Activated CD4-positive, alpha-beta T cell treated with anti-CD3 and anti-CD28 coated beads for 4 hours (primary cell): ENCODE results near the gene ANKRD11.
"Not testable (repeated sequence)": the region's sequence is repeated elsewhere in the genome, so short reads cannot be mapped to it uniquely, and the experiment has no call there.

Experiments used
- DNase-seq, 2 donors: peaks; one replicate each; pipeline ENCODE4 v3.0.0-alpha.2; 2020

The ANKRD11 gene

DNA sequence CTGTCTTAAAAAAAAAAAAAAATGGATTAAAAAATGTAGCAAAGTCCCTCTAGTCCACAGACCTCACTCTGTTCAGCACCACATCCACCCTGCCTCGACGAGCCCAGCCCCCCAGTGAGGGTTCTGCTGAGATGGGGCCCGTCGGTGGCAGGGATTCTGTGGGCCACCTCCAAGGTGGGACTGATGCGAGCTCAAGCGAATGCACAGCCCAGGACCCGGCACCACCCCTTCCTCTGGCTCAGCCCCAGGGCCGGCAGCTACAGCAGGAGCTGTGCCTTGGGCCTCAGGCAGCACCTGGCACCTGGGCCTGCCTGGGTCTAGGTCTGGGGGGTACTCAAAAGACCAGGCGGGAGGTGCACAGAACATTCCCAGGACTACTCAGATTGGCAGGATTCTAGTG is 213.3 kb downstream of the ANKRD11 start:
- no peak for DNase-seq

DNA sequence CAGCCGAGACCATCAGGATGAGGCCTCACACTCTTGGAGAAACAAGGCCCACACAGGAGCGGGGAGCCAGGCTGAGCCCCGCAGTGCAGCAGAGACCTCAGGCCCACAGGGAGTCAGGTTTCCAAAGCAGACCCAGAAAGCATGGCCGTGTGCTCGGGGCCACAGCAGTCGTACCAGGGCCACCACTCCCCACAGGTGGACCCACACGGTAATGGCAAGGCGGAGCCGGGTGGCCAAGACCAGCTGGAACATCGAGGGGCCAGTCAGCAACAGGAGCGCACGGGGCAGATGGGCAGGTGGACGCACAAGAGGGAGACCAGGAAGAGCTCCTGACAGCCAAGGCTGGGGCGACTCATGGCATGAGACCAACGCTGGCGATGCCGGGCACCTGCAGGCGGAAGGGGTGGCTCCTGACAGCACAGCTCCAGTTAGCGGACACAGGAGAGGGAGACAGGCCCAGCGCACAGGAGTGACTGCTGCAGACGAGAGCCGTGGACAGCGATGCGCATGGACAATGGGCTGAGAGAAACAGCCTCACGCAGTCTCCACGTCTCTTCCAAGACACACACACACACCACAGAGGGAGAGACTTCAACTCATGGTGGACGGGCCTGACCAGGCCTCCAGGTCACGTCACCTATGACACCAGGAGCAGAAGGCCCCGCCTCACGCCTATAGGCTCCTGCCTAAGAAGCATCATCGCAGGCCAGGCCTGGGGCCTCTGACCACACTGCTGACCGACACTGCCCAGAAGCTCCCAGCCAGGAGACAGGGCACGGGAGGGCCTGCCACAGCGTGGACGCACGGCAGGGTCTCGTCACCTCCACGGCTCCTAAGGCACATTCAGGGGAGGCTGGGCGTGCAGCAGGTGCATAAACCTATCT is 214.3 kb downstream of the ANKRD11 start:
- DNase-seq = no peak

DNA sequence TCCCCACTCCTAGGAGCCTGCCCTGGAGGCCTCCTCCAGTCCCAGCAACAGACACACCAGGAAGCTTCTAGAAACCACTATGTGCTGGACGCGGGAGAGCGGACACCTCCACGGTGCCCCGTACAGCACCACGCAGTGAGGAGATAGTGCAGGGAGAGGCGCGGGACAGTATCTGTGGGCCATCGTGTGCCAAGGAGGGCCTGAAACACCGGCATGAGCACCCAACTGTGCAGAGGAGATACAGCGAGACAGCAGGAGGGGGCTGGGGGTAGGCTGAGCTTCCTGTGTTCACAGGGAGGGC is 215.1 kb downstream of the ANKRD11 start:
- DNase-seq = no peak

DNA sequence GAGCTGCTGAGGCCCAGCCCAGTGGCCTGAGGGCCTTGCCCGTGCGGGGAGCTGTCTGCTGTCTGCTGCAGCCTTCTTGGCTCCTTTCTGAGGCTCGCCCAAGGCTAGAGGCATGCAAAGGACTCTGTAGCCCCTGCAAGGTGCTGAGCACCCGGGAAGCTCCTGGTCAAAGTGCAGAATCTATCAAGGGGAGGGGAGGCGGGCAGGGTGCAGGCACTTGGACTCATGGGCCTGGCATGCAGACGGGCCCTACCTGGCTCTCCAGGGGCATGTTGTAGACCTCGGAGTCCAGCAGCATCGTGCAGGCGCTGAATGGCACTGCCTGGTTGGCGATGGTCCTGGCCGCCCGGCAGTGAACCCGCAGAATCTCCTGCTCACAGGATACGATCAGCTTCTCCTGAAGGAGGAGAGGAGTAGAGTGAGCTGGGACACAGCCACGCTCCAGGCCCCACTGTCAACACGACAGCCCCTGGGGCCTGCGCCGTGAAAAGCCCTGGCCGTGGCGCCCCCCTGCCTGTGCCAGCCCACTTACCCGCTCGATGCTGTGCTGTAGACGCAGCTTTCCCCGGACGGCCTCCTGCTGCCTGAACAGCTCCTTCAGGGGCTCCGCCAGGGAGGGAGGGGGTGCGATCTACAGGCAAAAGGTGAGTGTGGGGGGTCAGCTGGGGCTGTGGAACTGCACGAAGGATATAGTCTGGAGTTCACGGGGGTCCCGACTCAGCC is 215.6 kb downstream of the ANKRD11 start:
- DNase-seq = no peak

DNA sequence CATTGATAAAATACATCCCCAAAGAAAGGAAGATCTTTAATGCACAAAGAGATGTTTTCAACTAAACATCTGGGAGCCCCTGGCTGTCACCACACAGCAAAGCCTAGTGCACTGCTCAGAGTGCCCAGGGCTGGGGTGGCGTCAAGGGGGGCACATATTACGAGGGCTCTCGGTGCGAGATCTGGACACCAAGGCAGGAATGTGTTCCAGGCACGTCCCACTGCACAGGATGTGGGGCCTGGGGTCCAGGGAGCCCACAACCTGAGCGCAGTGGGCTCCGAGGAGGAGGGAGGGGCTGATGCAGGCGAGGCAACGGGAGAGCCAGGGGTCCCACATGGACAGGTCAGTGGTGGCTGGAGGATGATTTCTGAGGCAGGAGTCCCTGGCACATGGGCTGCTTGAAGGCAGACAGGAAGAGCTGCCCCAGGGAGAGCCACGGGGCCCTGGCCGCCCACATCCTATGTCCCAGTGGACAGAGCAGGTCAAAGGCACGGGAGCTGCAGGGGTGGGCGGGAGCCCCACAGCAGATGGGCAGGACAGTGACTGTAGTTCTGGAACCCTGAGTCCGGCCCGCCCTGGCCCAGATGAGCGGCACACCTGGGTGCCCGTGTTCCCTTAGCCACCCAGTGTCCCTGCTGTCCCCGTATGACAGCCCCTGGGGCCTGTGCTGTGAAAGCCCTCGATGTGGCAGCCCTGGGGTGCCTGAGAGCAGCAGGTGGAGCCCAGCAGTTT is 216.5 kb downstream of the ANKRD11 start:
- no peak for DNase-seq

DNA sequence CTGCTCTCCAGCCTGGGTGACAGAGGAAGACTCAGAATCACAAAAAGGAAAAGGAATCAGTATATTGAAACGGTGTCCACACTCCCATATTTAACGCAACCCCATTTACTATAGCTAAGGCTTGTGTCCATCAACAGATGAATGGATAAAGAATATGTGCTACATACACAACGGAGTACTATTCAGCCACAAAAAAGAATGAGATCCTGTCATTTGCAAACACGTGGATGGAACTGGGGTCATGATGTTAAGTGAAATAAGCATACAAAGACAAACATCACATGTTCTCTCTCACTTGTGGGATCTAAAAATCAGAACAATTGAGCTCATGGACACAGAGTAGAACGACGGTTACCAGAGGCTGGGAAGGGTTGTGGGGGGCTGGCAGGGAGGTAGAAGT is 217.7 kb downstream of the ANKRD11 start:
- DNase-seq = no peak

DNA sequence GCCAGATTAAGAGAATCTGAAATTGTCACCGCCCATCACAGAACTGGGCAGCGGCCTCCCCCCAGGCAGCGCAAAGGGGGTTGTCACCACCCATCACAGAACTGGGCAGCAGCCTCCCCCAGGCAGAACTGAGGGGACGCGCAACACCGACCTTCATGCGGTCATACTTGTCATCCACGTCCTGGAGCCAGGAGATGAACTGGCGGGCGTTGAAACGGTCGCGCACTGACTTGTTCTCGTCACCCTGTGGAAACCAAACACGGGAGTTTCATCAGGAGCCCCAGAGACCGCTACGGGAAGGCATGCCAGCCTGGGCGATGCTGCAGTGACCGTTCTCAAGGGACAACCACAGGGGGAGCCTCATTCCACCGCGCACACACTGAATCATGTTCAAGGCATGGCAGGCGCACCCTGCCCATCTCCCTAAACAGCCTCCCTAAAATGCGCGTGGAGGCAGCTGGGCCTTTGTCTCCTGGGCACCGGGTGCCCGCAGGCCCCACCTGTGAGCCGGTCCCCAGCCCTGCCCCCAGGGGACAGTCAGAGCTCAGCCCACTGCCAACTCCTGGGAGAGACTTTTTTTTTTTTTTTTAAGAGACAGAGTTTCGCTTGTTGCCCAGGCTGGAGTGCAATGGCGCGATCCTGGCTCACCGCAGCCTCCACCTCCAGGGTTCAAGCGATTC is 219.6 kb downstream of the ANKRD11 start:
- no peak for DNase-seq

DNA sequence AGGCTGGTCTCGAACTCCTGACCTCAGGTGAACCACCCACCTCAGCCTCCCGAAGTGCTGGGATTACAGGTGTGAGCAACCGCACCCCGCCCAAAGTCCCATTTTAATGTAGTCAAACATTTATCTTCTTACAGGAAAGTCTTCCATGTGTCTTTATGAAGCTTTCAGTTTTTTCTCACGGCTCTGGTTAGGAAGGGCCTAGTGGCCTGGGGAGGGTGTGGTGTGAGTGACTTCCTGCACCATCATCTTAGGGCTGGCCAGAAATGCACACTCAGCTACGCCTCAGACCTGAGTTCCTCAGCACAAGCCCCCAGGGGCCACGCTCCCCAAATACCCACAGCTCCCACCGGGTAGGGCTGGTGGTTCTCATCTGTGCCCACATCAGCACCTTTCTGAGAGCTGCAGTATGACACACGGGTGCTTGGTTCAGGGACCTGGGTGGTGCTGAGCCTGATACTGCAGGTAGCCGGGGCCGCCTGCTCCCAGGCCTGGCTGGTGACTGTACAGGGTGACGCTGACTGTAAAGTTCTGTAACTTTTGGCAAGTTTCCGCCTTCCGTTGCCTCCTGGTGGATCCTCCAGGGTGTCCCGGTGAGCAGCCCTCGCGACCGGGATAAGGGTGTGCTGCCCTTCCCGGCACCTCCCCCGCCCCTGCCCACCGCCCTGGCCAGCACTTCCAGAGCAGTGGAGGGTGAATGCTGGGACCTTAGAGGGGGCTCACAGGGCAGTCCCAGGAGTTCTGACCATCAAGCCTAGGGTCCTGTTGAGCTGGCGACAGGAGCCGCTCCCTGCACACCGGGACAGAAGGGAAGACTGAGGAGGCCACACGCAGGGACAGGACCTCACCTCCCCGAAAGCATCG is 220.3 kb downstream of the ANKRD11 start:
- no peak for DNase-seq

DNA sequence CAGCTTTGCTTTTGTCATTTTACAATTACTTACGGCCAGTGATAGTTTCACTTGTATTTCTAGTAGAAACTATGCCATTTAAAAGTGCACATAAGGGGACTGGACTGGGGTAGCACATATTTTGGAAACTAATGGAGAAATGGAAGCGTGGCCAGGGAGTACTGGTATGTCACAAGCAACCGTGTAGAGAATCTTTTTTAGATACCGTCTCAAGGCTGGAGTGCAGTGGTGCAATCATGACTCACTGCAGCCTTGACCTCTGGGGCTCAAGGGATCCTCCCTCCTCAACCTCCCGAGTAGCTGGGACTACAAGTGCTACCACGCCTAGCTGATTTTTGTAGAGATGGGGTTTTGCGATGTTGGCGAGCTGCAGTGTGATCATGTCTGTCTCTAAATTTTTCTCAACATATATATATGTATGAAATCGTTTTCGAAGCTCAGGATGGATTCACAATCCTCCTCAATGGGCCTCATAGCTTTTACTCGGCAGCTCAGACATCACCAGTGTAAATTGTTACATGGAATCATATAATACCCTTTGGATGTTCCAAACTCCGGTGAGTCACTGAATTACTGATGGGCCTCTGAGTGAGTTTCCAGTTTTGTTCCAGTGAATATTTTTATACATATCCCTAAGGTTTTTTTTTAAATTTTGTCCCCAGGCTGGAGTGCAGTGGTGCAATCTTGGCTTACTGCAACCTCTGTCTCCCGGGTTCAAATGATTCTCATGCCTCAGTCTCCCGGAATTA is 221.2 kb downstream of the ANKRD11 start:
- no peak for DNase-seq

DNA sequence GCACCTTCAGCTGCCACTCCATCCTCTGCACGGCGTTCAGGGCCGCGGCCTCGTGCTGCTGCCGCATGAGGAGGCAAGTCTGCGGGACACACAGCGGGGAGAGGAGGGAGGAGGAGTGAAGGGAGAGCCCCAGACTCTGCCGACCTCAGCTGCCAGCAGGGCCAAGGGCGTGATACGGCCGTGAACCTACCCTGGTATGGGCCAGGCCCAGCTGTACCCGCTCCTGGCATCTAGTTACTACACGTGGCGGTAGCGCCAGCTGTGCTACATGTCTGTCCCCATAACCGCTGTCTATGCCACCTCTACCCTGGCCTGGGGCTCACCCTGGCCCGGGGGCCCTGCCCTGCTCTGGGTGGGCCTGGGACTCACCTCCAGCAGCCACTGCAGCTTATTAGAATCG is 221.8 kb downstream of the ANKRD11 start:
- no peak for DNase-seq

DNA sequence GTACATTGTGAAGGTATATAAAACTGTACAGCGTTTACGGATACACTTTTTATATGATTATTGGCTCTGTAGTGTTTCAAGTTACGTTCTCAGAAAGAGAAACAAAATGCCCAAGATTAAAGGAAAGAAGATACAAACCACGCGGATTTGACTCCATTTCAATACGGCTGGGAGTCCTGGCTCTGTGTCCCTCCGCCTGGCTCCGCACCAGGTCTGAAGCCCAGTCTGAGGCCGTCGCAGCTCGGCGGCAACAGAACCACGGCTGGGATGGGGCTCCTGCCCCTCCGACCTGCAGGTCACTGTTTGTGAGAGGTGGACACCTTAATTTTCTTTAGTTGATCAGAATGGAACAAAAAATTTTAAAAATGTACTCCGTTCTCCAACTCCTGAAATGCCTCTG is 222.6 kb downstream of the ANKRD11 start:
- not testable (repeated sequence) for DNase-seq

DNA sequence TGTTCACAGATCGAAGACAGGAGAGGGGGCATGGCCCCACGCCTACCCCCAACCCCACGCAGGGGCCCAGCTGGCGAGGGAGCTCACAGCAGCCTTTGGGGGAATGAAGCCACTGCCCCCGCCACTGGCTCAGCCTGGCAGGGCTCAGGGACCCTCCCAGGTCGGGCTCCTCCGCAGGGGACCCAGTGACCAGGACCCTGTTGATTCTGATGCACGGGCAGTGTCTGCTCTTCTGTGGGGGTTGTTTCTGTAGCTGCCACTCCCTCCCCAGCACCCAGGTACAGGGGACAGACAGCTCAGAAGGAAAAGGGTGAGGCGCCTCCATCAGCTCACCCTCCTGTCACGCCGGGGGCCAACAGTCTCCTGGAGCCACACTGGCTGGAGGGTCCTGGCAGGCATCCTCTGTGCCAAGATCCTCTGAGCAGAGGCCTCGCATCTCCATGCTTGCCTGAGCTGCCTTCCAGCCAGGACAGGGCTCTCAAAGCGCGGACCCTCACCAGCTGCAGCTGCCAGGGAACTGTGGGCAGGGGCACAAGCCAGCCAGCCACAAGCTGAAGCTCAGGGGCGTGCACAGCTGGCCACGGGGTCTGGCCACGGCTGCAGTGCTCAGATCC is 223.7 kb downstream of the ANKRD11 start:
- no peak for DNase-seq

DNA sequence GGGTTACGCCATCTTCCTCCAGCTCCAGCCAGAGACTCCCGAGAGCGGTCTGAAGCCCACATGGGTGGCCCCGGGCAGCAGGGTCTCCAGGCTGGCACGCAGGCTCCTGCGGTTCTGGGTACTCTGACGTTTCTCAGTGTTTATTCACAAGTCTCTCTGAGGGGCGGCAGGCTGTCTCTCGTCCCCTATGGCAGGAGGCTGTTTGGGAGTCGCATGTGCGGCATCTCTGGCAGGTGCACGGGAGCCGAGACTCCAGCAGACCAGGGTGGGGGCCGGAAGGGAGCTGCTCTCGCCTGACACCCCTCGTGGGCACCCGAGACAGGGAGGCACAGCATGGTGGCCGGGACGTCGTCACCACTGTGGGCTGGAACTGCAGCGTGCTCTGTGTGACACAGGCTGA is 224.7 kb downstream of the ANKRD11 start:
- DNase-seq = no peak

DNA sequence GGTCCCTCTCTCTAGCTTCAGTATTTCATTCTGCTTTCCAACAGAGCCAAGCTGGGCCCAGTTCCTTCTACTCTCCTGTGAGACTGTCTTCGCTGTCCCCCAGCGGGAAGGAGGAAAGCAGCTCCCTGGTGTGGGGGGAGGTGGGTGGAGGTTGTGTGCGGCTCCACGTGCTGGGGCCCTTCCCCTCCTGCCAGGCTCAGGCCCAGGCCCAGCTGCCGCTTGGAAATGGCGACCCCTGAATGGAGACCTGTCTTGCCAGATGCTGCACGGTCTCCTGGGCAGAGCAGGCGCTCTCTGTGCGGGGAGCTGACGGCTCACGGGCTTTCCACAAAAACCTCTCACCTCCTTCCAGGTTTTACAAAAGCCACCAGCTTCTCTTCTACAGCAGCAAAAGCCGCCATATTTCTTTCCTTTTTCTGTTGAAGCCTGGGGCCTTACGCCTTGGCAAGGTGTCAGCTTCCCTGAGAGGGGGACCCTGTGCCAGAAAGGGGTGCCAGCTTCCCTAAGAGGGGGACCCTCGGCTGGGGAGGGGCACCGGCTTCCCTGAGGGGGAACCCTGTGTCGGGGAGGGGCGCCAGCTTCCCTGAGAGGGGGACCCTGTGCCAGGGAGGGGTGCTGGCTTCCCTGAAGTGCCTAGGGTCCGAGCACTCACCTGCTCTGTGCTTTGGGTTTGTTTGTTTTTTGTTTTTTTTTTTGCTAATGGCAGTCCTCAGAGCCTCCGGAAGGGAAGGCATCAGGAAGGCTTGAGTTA is 225.4 kb downstream of the ANKRD11 start:
- DNase-seq = no peak

DNA sequence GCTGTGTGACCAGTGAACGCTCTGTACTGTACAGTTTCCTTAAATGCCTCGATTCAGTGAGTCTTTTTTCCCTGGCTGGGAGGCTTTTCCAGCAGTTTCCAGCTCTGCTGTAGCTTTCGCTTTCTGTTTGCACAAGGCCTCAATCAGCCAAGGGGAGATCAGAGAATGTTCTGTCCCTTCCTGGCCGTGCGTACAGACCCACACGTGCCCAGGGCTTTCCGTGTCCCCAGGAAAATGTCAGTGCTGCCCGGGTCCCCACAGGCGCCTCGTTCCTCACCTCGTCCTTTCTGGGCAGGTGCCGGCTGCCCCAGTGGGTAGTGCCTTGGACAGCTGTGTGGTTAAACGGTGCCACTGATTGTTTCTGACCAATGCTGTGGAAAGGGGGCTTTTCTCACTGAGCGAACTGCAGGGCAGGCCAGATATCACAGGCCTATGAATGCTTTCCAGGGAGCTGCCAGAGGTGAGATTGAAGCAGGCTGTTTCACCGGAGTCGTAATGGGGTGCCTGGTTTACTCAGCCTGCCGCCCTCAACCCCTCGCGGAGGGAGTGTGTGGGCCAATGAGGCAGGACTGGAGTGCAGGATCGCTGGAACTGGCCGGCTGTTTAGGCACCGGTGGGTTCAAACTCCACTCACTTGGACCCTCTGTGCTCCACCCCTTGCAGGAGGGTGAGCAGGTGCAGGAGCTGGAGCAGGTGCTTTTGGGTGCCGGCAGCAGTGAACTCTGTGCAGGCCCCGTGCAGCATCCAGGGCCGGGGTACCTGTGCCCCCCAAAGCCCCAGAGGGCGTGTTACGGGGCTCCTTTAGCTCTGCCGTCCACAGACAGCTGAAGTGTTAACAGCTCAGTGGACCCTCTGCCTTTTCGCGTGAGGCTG is 228.4 kb downstream of the ANKRD11 start:
- DNase-seq = no peak

DNA sequence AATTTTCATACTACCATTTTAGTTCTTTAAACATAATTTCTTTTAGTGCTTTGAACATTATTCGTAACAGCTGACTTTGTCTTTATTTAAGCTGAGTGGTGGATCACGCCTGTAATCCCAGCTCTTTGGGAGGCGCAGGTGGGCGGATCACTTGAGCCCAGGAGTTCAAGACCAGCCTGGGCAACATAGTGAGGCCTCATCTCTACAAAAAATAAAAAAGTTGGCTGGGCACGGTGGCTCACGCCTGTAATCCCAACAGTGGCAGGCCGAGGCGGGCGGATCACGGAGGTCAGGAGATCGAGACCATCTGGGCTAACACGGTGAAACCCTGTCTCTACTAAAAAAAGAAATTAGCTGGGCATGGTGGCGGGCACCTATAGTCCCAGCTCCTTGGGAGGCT is 230.5 kb downstream of the ANKRD11 start:
- not testable (repeated sequence) for DNase-seq

DNA sequence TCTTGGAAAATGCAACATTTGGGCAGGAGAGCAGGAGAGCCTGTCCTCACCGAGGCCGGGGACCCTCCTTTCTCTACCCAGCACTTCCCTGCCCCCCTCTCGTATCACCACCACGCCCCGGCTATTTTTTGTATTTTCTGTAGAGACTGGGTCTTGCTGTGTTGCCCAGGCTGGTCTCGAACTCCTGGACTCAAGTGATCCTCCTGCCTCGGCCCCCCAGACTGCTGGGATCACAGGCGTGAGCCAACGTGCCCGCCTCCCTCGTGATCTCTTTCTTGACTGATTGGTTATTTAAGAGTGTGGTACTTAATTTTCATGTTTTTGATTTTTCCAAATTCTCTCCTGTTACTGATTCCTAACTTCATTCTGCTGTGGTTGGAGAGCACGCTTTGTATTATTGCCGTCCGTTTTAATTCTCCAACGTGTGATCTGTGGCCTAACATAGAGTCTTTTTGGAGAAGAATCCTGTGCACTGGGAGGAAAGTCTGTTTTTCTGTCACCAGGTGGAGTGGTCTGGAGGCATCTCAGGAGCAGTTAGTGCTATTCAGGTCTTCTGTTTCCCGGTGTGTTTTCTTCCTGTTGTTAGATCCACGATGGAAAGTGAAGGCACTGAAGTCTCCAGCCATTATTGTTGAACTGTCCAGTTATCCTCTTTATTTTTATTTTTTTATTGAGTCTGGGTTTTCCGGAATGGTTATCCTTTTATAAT is 232.4 kb downstream of the ANKRD11 start:
- DNase-seq = no peak

DNA sequence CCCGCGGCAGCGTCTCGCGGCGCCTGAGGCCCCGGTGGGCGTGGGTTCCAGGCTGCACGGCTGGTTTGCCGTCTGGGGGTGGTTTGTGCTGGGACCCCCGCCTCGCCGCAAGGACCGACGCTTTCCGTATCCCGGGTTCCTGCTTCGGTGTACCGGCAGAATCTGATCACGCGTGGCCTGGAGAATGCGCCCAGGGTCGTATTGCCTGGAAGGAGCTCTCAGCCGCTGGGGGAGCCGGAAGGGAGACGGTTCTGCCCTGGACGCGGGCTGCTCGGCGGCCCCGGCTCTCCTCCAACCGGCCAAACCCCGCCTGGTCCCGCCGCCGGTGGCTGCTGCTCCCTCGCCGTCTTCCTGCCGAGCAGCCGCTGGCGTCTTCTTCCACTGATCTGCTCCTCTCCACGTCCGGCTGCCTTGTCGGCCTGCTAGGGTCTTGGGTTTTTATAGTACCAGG is 233.1 kb downstream of the ANKRD11 start:
- no peak for DNase-seq
